ENCODE measurements around the gene UPK1A. TPM values are rescaled to one million over a fixed set of nuclear protein-coding genes. Genes with fewer than 3 reads are reported as not detected.
A peak's percentile ranks its signal among the peaks of the same experiment; 100 is the strongest.

The UPK1A gene
- total and polyA plus RNA-seq, 2 of the 8 experiments (the other 6 are each of a cell fraction or from before 2014, with no cell fraction given) = 0.56 to 9.9 TPM

DNA sequence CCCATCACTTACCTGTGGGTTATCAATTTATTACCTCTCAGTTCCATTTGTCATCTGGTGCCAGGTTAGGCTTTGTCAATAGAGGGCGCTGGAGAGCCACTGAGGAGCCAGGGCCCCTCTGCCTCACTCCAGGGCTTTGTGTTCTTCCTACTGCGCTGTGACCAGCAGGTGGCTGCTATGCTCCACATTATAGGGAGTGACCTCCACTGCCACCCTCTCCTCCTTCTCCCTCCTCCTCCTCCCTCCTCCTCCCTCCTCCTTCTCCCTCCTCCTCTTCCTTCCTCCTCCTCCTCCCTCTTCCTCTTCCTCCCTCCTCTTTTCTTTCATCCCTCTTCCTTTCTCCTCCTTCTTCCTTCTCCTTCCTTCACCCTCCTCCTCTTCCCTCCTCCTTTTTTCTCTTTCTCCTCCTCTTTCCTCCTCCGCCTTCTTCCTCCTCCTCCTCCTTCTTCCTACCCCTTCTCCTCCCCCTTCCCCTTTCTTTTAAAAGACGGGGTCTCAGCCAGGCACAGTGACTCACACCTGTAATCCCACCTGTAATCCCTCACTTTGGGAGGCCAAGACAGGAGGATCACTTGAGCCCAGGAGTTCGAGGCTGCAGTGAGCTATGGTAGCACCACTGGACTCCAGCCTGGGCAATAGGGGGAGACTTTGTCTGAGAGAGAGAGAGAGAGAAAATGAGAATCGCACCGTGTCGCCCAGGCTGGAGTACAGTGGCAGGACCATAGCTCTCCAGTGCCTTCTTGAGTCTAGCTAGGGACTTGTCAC is 27.7 kb downstream of the UPK1A start:
- FAIRE-seq (peak; percentile 78), DNase-seq (ENCODE audit: low read depth in 1 of 2, low spot score in 2 of 2) (peak in 1 of 2 experiments; percentile 93)
- Histone ChIP-seq H2BK5ac (ENCODE audit: low read depth, low read length) (no peak overlapping the region), H3K23me2 (ENCODE audit: low read depth, low read length) (no peaks in the 10 kb centered on the region), H3K27ac (ENCODE audit: low read depth, low read length) (no peak overlapping the region), H2AFZ (ENCODE audit: low read length) (no peak overlapping the region), H3K4me3 (ENCODE audit: extremely low read depth in 1 of 4, insufficient read depth in 2 of 4, low read depth in 3 of 4, low read length in 4 of 4) (no peak overlapping the region), H4K20me1 (replicated peaks in 1 of 2; ENCODE audit: control insufficient read depth in 1 of 2, insufficient read depth in 2 of 2, low read length in 2 of 2) (no peaks in the 10 kb centered on the region), H3K18ac (ENCODE audit: extremely low read depth, low read length) (no peak overlapping the region), H3K4me2 (ENCODE audit: insufficient read depth in 1 of 2, low read depth in 2 of 2, low read length in 2 of 2) (no peak overlapping the region), H3K79me1 (ENCODE audit: low read depth, low read length) (no peaks in the 10 kb centered on the region), H3K14ac (ENCODE audit: insufficient read length) (no peak overlapping the region), H2BK120ac (replicated peaks; ENCODE audit: low read depth, low read length) (no peak overlapping the region), H4K8ac (ENCODE audit: extremely low read depth, insufficient read depth, low read length) (no peak overlapping the region), H2BK15ac (ENCODE audit: low read length) (no peak overlapping the region), H3K23ac (ENCODE audit: insufficient read length) (no peak overlapping the region), H3K4me1 (replicated peaks in 1 of 4; ENCODE audit: control insufficient read depth in 3 of 4, insufficient read depth in 4 of 4, low read length in 3 of 4) (no peaks in the 10 kb centered on the region), H4K91ac (replicated peaks; ENCODE audit: insufficient read length, low read length) (peak overlapping the region; percentile 47), H3K79me2 (ENCODE audit: control insufficient read depth in 1 of 2, insufficient read depth in 2 of 2, low read length in 2 of 2) (no peaks in the 10 kb centered on the region), H3K27me3 (replicated peaks in 1 of 4; ENCODE audit: control insufficient read depth in 3 of 4, extremely low read depth in 1 of 4, insufficient read depth in 3 of 4, low read length in 3 of 4) (no peaks in the 10 kb centered on the region), H2BK20ac (ENCODE audit: low read length) (0 out of 2 replicates have a peak overlapping the region, but pooled peaks have one; percentile 37), H3K9ac (replicated peaks in 1 of 4; ENCODE audit: extremely low read depth in 1 of 4, low read depth in 3 of 4, low read length in 3 of 4) (no peak overlapping the region), H2AK5ac (ENCODE audit: low read depth, low read length) (no peak overlapping the region), H3K9me3 (ENCODE audit: insufficient read depth in 2 of 2, low read depth in 1 of 2, low read length in 1 of 2) (no peaks in the 10 kb centered on the region), H3K4ac (replicated peaks; ENCODE audit: insufficient read length, low read depth, low read length) (no peak overlapping the region), H3K36me3 (ENCODE audit: control insufficient read depth in 2 of 4, insufficient read depth in 4 of 4, low read length in 3 of 4) (no peaks in the 10 kb centered on the region), H3K56ac (replicated peaks; ENCODE audit: insufficient read length, low read depth, low read length) (no peak overlapping the region), H2BK12ac (ENCODE audit: low read depth, low read length) (no peak overlapping the region), H4K5ac (ENCODE audit: insufficient read length, low read depth, low read length) (no peak overlapping the region)
- ChIA-PET POLR2A (ENCODE audit: partially characterized antibody) (interaction anchor here (0.7 to 1.9 kb wide), 5 partner anchors 8 to 166 kb away, joined by 3 to 13 read pairs (median 3); partner anchors contain the start of gene ZBTB32), CTCF (ENCODE audit: partially characterized antibody) (interaction anchor here (0.6 to 7.6 kb wide), 25 partner anchors 10 to 177 kb away, joined by 3 to 105 read pairs (median 3); partner anchors contain the start of genes LIN37 and ZBTB32)
- WGBS, 2 experiments (ENCODE audit: extremely low coverage in 1 of 2, insufficient coverage in 1 of 2, insufficient read length in 1 of 2, insufficient replicate concordance in 2 of 2, low coverage in 1 of 2, low lambda C conversion rate in 2 of 2, missing lambda C conversion rate in 1 of 2) = 43% methylated on average over 8 of the region's 8 CpGs; no CpG with 5 or more reads in 1 of the 2 experiments
- no peak for TF ChIP-seq GTF2F1 (IDR thresholded peaks at IDR 0.05; ENCODE audit: borderline replicate concordance, low read depth, low read length)
- peak; percentile 30; the same call in 1 of the 2 replicates for TF ChIP-seq KDM1A (IDR thresholded peaks at IDR 0.05; ENCODE audit: borderline replicate concordance, low read length)
- TF ChIP-seq SP4 (IDR thresholded peaks at IDR 0.05; ENCODE audit: low read length) = no peak
- TF ChIP-seq TCF12 (IDR thresholded peaks at IDR 0.05; ENCODE audit: low read depth, low read length) = 0 out of 2 replicates have a peak, but pooled peaks have one; percentile 38
- no peak for TF ChIP-seq BCL11A (IDR thresholded peaks at IDR 0.05; ENCODE audit: low read depth in 2 of 2, low read length in 2 of 2)
- TF ChIP-seq ATF2 (IDR thresholded peaks at IDR 0.05; ENCODE audit: low read length) = no peak
- no peak for TF ChIP-seq TAF1 (IDR thresholded peaks at IDR 0.05; ENCODE audit: low read depth, low read length)
- TF ChIP-seq POLR2A (IDR thresholded peaks at IDR 0.05; ENCODE audit: control extremely low read depth in 1 of 2, low read depth in 2 of 2, low read length in 2 of 2) = no peak
- TF ChIP-seq HDAC2 (IDR thresholded peaks at IDR 0.05; ENCODE audit: borderline replicate concordance in 1 of 2, low read depth in 2 of 2, low read length in 2 of 2) = no peak; a peak in 1 of 4 replicates
- TF ChIP-seq POU5F1 (IDR thresholded peaks at IDR 0.05; ENCODE audit: low read depth, low read length) = no peak

All from H1 (cell line).